K562 (cell line): ENCODE results near the gene SYNRG.

Experiments used
- EZH2 ChIP-seq: IDR thresholded peaks from 2 replicates; pipeline ENCODE4 v1.6.1; 2012; ENCODE audit warnings: low read depth, mild to moderate bottlenecking, inconsistent platforms, low read length, borderline replicate concordance
- MYC ChIP-seq, 2 experiments: fragments of 250-450 bp in 1 of 2; sonication (Bioruptor Pico) in 1 of 2; IDR thresholded peaks; 2 replicates each; pipeline versions ENCODE4 v1.5.1 to v1.6.1; 2012 to 2021; ENCODE audit warnings: low read depth in 2 of 2, borderline replicate concordance in 1 of 2, improper control_type of control experiment in 1 of 2, low read length in 1 of 2, mild to moderate bottlenecking in 1 of 2, moderate library complexity in 1 of 2
- POLR2A ChIP-seq: fragments of 450-650 bp; conservative IDR thresholded peaks from 2 replicates; pipeline ENCODE4 v1.6.1; 2016
- RFX5 ChIP-seq: IDR thresholded peaks from 2 replicates; pipeline ENCODE4 v1.6.1; 2011; ENCODE audit warnings: low read depth, mild to moderate bottlenecking, improper control_type of control experiment, low read length
- SMARCA4 ChIP-seq: fragments of 450-650 bp; IDR thresholded peaks from 2 replicates; pipeline ENCODE4 v1.6.1; 2016

DNA sequence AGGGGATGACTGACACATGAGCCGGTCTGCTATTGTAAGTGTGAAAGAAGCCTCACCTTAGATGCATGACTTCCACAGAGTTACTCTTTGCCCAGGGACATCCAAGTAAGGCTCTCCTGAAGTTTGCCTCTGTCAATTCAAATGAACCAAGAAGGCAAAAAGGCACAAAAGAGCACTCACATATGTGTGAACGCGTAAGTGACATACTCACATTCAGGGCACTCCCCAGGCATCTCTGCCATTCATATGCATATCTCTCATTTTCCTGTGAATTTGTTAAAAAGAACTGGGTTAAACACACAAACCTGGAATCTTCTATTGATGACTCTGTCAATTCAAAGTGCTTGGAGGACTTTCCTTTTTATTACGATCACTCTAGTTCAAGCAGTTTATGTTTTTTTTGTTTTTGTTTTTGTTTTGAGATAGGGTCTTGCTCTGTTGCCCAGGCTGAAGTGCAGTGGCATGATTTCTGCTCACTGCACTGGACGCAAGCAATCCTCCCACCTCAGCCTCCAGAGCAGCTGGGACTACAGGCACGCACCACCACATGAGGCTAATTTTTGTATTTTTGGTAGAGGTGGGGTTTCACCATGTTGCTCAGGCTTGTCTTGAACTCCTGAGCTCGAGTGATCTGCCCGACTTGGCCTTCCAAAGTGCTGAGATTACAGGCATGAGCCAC is 70.1 kb downstream of the SYNRG start:
- no peak for TF ChIP-seq POLR2A
- no peak for TF ChIP-seq RFX5
- no peak for TF ChIP-seq SMARCA4
- no peak for TF ChIP-seq EZH2
- TF ChIP-seq MYC (IDR thresholded peaks at IDR 0.05; ENCODE audit: low read depth, low read length): no peak
- no peak for TF ChIP-seq MYC (CRISPR knock-in tag; IDR thresholded peaks at IDR 0.05; ENCODE audit: borderline replicate concordance, low read depth)
